Endodermal cell (in vitro differentiated cells): Measurements from ENCODE around the gene EME2. TPM values are rescaled to one million over a fixed set of nuclear protein-coding genes. Genes with fewer than 3 reads are reported as not detected.

ENCODE experiments used
- DNase-seq: peaks from one replicate; pipeline ENCODE4 v3.0.0-alpha.2; 2017
- H3K27ac ChIP-seq: 2 replicates; pipeline ENCODE4 v1.5.1; 2013; ENCODE audit warnings: mild to moderate bottlenecking, low read depth, low read length, moderate library complexity
- H3K27me3 ChIP-seq: 2 replicates; pipeline ENCODE4 v1.6.1; 2013; ENCODE audit warnings: mild to moderate bottlenecking, low read length, moderate library complexity; ENCODE audit not compliant: insufficient read depth, control insufficient read depth, poor library complexity, severe bottlenecking
- H3K36me3 ChIP-seq: 2 replicates; pipeline ENCODE4 v1.7.0; 2013; ENCODE audit warnings: mild to moderate bottlenecking, low read length, moderate library complexity; ENCODE audit not compliant: control insufficient read depth, insufficient read depth
- H3K4me1 ChIP-seq: one replicate; pipeline ENCODE4 v1.7.0; 2013; ENCODE audit warnings: low read length; ENCODE audit not compliant: control insufficient read depth, insufficient read depth
- H3K4me3 ChIP-seq: 2 replicates; pipeline ENCODE4 v1.5.1; 2013; ENCODE audit warnings: mild to moderate bottlenecking, low read length, moderate library complexity
- H3K9ac ChIP-seq: 2 replicates; pipeline ENCODE4 v1.6.1; 2013; ENCODE audit warnings: mild to moderate bottlenecking, low read length, moderate library complexity; ENCODE audit not compliant: poor library complexity, severe bottlenecking; ENCODE audit errors: extremely low read depth
- H3K9me3 ChIP-seq: 2 replicates; pipeline ENCODE4 v1.6.1; 2013; ENCODE audit warnings: mild to moderate bottlenecking, low read length, moderate library complexity; ENCODE audit not compliant: control insufficient read depth
- H3K27ac Mint-ChIP-seq: 2 replicates; pipeline ENCODE4 v1.8.0; 2020; ENCODE audit warnings: mixed read lengths
- H3K27me3 Mint-ChIP-seq: 2 replicates; pipeline ENCODE4 v1.8.0; 2021; ENCODE audit warnings: mild to moderate bottlenecking, mixed read lengths; ENCODE audit not compliant: insufficient read depth
- H3K36me3 Mint-ChIP-seq: 2 replicates; pipeline ENCODE4 v1.8.0; 2020; ENCODE audit warnings: low read depth, mixed read lengths
- H3K4me1 Mint-ChIP-seq: 2 replicates; pipeline ENCODE4 v1.8.0; 2020; ENCODE audit warnings: mixed read lengths
- H3K4me3 Mint-ChIP-seq: 2 replicates; pipeline ENCODE4 v1.8.0; 2020; ENCODE audit warnings: mild to moderate bottlenecking, moderate library complexity, mixed read lengths
- H3K9me3 Mint-ChIP-seq: 2 replicates; pipeline ENCODE4 v1.8.0; 2020; ENCODE audit warnings: mild to moderate bottlenecking, mixed read lengths
- CTCF ChIP-seq: fragments of 200-600 bp; sonication (generic); conservative IDR thresholded peaks from 2 replicates; pipeline ENCODE4 v1.5.0; 2021; ENCODE audit warnings: antibody characterized with exemption, mild to moderate bottlenecking
- WGBS, 2 experiments: methylation state at CpG; one replicate each; pipeline versions ENCODE4 v1.1.5 to v1.1.7; 2013; ENCODE audit warnings: missing lambda C conversion rate in 2 of 2, mixed read lengths in 1 of 2; ENCODE audit not compliant: insufficient coverage in 1 of 2, insufficient read length in 1 of 2; 5-methylcytosine and 5-hydroxymethylcytosine counted together
- total RNA-seq, 2 donors: library from RNA; stranded (reverse); fragmentation: NEBNext Ultra II Directional in 1 of 2; extraction: Animal tissue kit (Norgen Biotek cat#: 25700) in 1 of 2; gene quantifications; 2 replicates in 1 of 2; 3 replicates in 1 of 2; pipeline ENCODE4 v1.2.1, GENCODE V29; 2021

Gene EME2
- total RNA-seq, 2 donors from 2014 or later, result 34.3 to 64.3 TPM

DNA sequence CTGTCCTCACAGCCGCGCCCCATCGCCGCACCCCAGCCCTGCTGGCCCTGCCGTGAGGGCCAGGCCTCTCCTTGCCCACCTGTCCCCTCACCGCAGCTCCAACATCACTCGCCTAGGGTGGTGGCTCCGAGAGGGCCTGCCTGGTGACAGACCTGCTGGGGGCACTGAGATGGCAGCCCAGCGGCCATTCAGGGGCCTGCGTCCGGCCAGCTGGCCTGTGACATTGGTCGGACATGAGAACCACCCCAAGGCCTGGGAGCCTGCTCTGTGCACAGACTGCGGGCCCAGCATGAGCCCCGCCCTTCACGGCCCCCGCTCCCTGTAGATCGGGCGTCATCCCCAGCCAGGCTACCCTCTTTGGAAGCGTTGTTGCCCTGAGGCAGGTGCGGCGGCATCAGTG is 13.1 kb upstream of the EME2 start:
- H3K27ac ChIP-seq, result no peak overlapping the region
- no peak for DNase-seq
- no peak overlapping the region for H3K4me3 ChIP-seq
- no peaks in the 10 kb centered on the region for H3K27me3 ChIP-seq
- Mint-ChIP-seq H3K9me3 (no peaks in the 10 kb centered on the region), H3K4me1 (no peaks in the 10 kb centered on the region), H3K4me3 (no peak overlapping the region), H3K27ac (no peak overlapping the region), H3K27me3 (no peaks in the 10 kb centered on the region), H3K36me3 (peaks cover 18% of the 10 kb centered on the region)
- H3K36me3 ChIP-seq, result peaks cover 18% of the 10 kb centered on the region
- no peak for TF ChIP-seq CTCF
- no peaks in the 10 kb centered on the region for H3K9me3 ChIP-seq
- no peak overlapping the region for H3K9ac ChIP-seq
- 93 to 96% methylated on average over 13 to 21 of the region's 21 CpGs for WGBS, 2 experiments
- no peaks in the 10 kb centered on the region for H3K4me1 ChIP-seq

DNA sequence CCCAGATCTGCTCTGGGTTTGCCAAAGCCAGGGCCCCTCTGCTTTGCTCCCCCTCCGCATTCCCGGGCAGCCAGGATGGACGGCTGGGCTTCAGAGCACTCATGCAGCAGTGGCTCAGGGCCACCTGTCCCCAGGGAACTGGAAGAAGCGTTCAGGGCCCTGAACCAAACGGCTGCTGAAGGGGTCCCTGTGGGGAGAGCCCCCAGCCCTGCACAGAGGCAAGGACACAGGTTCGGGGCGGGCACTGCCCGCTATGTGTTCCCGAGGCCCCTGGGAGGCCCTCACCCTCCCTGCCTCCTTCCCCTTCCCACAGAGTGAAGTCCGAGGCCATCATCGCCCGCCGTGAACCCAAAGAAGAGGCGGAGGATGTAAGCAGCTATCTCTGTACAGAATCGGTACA is 11.7 kb upstream of the EME2 start:
- Histone ChIP-seq H3K27ac (no peak overlapping the region), H3K36me3 (peaks cover 18% of the 10 kb centered on the region), H3K4me3 (no peak overlapping the region), H3K9me3 (no peaks in the 10 kb centered on the region), H3K27me3 (no peaks in the 10 kb centered on the region), H3K4me1 (no peaks in the 10 kb centered on the region), H3K9ac (no peak overlapping the region)
- Mint-ChIP-seq H3K4me1 (no peaks in the 10 kb centered on the region), H3K9me3 (no peaks in the 10 kb centered on the region), H3K36me3 (peaks cover 14% of the 10 kb centered on the region), H3K4me3 (no peak overlapping the region), H3K27me3 (no peaks in the 10 kb centered on the region), H3K27ac (no peak overlapping the region)
- no peak for DNase-seq
- no peak for TF ChIP-seq CTCF
- WGBS, 2 experiments, result 95 to 98% methylated on average over 7 to 15 of the region's 15 CpGs

DNA sequence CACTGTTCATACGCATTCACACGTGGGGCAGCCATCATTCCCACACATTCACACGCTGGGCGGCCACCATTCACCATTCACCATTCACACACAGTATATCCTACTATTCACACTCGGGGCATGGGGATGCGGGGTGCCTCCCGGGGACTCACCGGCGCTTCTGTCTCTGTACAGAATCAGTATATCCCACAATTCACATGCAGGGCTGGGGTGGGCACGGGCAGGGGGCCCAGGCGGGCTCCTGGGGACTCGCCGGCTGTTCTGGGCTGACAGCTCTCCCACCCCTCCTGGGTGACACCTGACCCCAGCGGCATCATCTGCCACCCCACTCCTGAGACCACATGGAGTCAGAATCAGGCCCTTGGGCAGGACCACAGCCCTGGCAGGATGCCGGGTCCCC is 10.9 kb upstream of the EME2 start:
- Mint-ChIP-seq H3K4me1 (no peaks in the 10 kb centered on the region), H3K9me3 (no peaks in the 10 kb centered on the region), H3K36me3 (peaks cover 15% of the 10 kb centered on the region), H3K4me3 (no peak overlapping the region), H3K27ac (no peak overlapping the region), H3K27me3 (no peaks in the 10 kb centered on the region)
- no peaks in the 10 kb centered on the region for H3K27me3 ChIP-seq
- 95 to 97% methylated on average over 9 to 15 of the region's 15 CpGs for WGBS, 2 experiments
- no peak overlapping the region for H3K27ac ChIP-seq
- no peaks in the 10 kb centered on the region for H3K9me3 ChIP-seq
- no peak overlapping the region for H3K4me3 ChIP-seq
- no peak for DNase-seq
- no peaks in the 10 kb centered on the region for H3K4me1 ChIP-seq
- TF ChIP-seq CTCF, result no peak
- no peak overlapping the region for H3K9ac ChIP-seq
- peaks cover 15% of the 10 kb centered on the region for H3K36me3 ChIP-seq
